ENCODE measurements around the gene VWA8.

Gene VWA8

GRCh38 chr13:41960637-41961465 is at the start of gene VWA8:
Gene VWA8, minus strand, starts transcription at chr13:41961109. Its CDS starts 94 bp downstream, at chr13:41961015.
- FAIRE-seq = no peak

GRCh38 chr13:42009057-42009456 is 48.1 kb upstream of the VWA8 start:
- FAIRE-seq = no peak

- no peak for FAIRE-seq
Observed at GRCh38 chr13:42007844-42008243, 46.9 kb upstream of the VWA8 start.

GRCh38 chr13:42002066-42002465 is 41.2 kb upstream of the VWA8 start:
- no peak for FAIRE-seq

DNA sequence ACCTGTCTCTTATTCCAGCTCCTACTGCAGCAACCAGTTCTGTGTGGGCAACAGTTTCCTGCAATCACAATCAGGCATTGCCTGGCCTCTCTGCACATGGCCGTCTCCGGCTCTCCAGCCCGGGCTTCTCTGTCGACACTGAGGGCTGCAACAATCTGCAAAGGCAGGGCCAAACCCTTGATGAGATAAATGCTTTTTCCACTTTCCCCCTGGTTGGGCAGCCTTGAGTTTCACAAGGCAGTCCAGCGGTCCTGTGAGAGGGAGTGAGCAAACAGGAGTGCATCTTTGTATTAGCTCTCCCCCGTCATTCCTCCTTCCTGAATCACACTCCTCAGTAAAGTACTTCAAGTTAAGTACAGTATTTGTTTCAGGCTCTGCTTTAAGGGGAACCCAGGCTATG is 40.7 kb upstream of the VWA8 start:
- no peak for FAIRE-seq

- FAIRE-seq = no peak
Observed at GRCh38 chr13:42000846-42001245, 39.9 kb upstream of the VWA8 start.

GRCh38 chr13:41997396-41997795 is 36.5 kb upstream of the VWA8 start:
- FAIRE-seq = no peak

GRCh38 chr13:41995946-41996345 is 35.0 kb upstream of the VWA8 start:
- FAIRE-seq = no peak

DNA sequence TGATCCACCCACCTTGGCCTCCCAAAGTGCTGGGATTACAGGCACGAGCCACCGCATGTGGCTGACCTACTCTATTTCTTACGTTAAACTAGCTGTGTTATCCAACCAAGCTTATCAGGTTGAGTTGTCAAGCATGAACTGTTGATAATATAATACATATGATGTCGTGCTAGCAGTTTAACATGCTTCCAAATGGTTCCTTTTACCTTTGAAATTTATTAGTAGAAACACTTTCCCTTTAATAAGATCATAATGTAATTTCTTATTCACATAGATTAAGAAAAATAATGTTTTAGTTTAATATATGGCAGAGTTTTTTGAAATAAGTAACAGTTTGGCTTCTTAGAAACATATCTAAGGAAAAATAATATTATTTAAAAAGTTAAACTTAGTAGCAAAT is 34.4 kb upstream of the VWA8 start:
- FAIRE-seq = peak; percentile 88

- no peak for FAIRE-seq
Observed at GRCh38 chr13:41994696-41995095, 33.8 kb upstream of the VWA8 start.

DNA sequence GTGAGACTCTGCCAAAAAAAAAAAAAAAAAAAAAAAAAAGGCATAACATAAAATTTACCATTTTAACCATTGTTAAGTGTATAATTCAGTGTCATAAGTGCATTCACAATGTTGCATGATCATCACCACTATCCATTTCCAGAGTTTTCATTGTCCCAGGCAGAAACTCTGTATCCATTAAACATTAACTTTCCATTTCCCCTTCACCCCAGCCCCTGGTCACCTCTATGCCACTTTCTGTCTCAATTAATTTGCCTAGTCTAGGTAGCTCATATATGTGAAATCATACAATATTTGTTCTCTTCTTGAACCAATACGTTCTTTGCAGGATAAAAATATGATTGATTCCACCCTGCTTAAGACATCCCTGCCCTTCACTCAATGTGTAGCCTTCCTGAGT is 31.0 kb upstream of the VWA8 start:
- FAIRE-seq = no peak

- FAIRE-seq = no peak
Observed at GRCh38 chr13:41988244-41988643, 27.3 kb upstream of the VWA8 start.

GRCh38 chr13:41985788-41986508 is 25.0 kb upstream of the VWA8 start:
- FAIRE-seq = no peak

GRCh38 chr13:41981951-41982715 is 21.2 kb upstream of the VWA8 start:
- FAIRE-seq = no peak

DNA sequence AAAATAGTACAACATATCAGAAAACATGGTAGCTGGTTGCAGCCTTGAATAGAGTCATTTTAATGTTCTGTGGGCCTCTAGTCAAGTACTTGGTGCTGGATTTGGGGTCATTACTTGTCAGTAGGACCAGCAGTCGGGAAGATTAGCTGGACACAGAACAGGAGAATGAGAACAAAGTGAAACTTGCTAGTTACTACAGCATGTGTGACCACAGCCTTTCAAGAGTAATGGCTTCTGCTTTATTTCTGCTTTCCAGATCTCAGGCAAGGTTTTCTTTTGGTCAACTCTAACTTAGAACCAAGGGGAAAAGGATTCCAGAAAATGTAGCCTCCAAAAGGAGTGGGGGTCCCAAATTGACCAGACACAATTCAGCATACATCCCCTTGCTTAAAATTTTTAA is 17.1 kb upstream of the VWA8 start:
- FAIRE-seq = no peak

GRCh38 chr13:41976476-41976875 is 15.6 kb upstream of the VWA8 start:
- no peak for FAIRE-seq

DNA sequence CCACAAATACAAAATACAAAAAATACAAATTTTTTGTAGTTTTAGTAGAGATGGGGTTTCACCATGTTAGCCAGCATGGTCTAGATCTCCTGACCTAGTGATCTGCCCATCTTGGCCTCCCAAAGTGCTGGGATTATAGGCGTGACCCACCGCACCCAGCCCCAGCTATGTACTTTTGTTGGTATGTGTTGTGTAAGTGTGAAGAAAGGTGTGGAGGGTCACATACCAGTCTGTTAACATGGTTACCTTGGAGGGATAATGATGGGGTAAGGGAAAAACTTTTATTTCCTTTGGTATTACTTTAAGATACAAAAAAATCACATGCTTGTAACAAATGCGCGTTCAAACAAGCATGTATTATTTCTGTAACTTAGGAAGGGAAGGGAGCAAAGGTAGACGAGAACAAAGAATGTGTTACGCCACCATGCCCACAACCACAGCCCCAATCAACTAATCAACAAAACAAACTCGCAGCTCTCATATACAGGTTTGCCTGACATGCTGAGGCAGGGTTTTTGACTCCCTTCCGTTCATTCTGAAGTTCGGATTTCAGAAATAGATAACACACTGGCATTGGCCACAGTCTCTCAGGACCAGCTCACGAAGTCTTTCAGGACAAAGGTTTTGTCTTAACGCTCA is 13.5 kb upstream of the VWA8 start:
- FAIRE-seq = no peak

- FAIRE-seq = no peak
Observed at GRCh38 chr13:41973247-41973741, 12.4 kb upstream of the VWA8 start.

GRCh38 chr13:41971848-41972247 is 10.9 kb upstream of the VWA8 start:
- FAIRE-seq = no peak

DNA sequence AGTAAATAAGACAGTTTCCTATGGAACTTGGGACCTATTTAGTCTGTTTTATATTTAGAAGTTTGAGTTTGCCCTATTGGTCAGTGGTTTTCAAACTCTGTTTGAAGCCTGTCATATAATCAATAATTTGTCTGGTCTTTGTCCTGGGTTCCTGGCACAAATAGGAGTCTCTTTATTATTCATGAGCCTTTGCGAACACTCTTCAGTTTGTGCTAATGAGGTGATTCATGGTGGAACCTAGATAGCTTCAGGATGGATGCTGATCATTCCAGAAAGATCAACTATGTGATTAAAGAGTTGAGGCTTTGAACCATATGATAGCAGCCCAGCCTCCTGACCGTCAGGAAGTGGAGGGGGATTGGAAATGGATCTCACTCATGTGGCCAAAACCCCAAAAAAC is 10.0 kb upstream of the VWA8 start:
- FAIRE-seq = no peak

DNA sequence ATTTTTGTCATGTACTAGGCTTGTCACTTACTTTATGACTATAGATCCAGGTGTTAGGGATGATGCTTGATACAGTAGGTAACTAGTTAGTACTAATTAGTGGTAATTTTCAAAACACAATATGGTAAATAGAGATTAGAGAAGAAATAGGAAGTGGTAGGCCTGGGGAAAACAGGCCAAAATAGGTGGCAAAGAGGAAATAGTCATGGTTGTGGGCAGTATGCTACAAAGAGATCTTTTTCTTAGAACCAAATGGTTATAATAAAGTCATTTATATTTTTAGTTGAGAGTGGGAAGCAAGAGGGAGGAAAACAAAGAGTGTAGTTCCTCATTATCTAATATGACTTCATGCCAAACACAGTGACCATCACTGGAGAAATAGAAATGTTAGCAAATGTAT is 9.1 kb upstream of the VWA8 start:
- no peak for FAIRE-seq

DNA sequence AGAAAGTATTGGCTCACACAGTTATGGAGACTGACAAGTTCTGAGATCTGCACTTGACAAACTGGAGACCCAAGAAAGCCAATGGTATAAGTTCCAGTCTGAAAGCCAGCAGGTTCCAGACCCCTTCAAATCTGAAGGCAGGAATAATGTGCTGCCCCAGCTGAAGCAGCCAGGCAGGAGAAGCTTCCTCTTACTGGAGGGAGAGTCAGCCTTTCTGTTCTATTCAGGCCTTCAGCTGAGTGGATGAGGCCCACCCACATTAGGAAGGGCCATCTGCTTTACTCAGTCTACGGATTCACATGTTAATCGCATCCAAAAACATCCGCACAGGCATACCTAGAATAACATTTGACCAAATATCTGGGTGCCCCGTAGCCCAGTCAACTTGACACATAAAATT is 8.2 kb upstream of the VWA8 start:
- FAIRE-seq = no peak

DNA sequence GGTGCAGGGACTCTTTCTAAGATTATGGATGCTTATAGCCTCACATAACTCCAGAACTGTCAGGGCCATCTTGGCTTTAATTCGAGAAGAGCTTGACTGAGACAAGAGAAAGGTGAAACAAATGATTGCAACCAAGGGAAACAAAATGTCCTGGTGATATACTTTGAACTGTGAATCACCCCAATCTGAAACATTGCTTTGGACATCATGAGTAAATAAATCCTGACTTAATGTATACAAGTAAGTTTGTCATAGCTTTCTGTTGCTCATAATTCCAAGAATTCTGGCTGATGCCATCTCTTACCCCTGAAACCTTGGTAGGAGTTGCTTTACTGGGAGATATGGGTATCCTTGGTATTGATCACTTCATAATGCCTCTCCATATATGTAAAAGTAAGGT is 5.8 kb upstream of the VWA8 start:
- no peak for FAIRE-seq

Data from islet of Langerhans (tissue), 1 donor.